HG02610 (cell line): ENCODE results near the gene RFX4.

Experiments
- ATAC-seq: cut with Tn5 transposase; IDR thresholded peaks from one replicate; pipeline ENCODE4 v1.9.1; 2021; ENCODE audit warnings: mild to moderate bottlenecking, moderate library complexity; ENCODE audit not compliant: unreplicated experiment

Gene RFX4

GRCh38 chr12:106791531-106791930 is 208.7 kb downstream of the RFX4 start:
- no peak for ATAC-seq

- ATAC-seq, result no peak
Observed at GRCh38 chr12:106794369-106794768, 211.6 kb downstream of the RFX4 start.

GRCh38 chr12:106801167-106801708 is 218.4 kb downstream of the RFX4 start:
- no peak for ATAC-seq

GRCh38 chr12:106801830-106802533 is 219.2 kb downstream of the RFX4 start:
- ATAC-seq, result no peak

- ATAC-seq, result no peak
Observed at GRCh38 chr12:106804668-106805067, 221.9 kb downstream of the RFX4 start.
